GM12878 (cell line): ENCODE results near the gene ANKRD23. TPM values are rescaled to one million over a fixed set of nuclear protein-coding genes. Genes with fewer than 3 reads are reported as not detected.

Source experiments
- BMI1 ChIP-seq: fragments of 450-650 bp; IDR thresholded peaks from 2 replicates; pipeline ENCODE4 v1.6.1; 2016; ENCODE audit warnings: mild to moderate bottlenecking, moderate library complexity, borderline replicate concordance
- CBX3 ChIP-seq: fragments of 200-600 bp; sonication (generic); IDR thresholded peaks from 2 replicates; pipeline ENCODE4 v1.6.1; 2016; ENCODE audit warnings: low read depth, borderline replicate concordance
- FOXM1 ChIP-seq: IDR thresholded peaks from 2 replicates; pipeline ENCODE4 v1.6.1; 2012; ENCODE audit warnings: low read depth, mild to moderate bottlenecking, inconsistent platforms, low read length, moderate library complexity
- KAT2A ChIP-seq: conservative IDR thresholded peaks from 2 replicates; pipeline ENCODE4 v1.6.1; 2011; ENCODE audit warnings: low read depth, low read length; ENCODE audit not compliant: control insufficient read depth
- RELA ChIP-seq: fragments of 450-650 bp; IDR thresholded peaks from 2 replicates; pipeline ENCODE4 v1.8.0; 2014; ENCODE audit warnings: borderline replicate concordance; ENCODE audit not compliant: partially characterized antibody
- polyA plus RNA-seq, 11 experiments: library from polyadenylated mRNA; depleted of rRNA in 4 of 11; unstranded in 6 of 11; stranded (reverse) in 5 of 11; fragments of >200 nt; fragmentation: Nextera tagmentation in 4 of 11; fragmentation: Illumina TruSeq in 1 of 11; extraction: Ambion mirVana in 4 of 11; extraction: Trizol in 1 of 11; gene quantifications; 1 replicate in 1 of 11; 2 replicates in 10 of 11; pipeline versions ENCODE4 v1.2.1 to v1.2.3, GENCODE V29; 2011 to 2016; ENCODE audit warnings: inconsistent platforms in 2 of 11, missing spikeins in 2 of 11, low read depth in 1 of 11
- total RNA-seq, 4 experiments: library from RNA; depleted of rRNA in 3 of 4; stranded (reverse); fragments of >200 nt in 3 of 4; fragmentation: Illumina TruSeq in 1 of 4; extraction: Trizol in 1 of 4; gene quantifications; 2 replicates each; pipeline versions ENCODE4 v1.2.1 to v1.2.3, GENCODE V29; 2013 to 2021
- TF ChIP-seq, protein P1 (sequence below): IDR thresholded peaks from 2 replicates; pipeline ENCODE4 v1.6.1; 2012; ENCODE audit warnings: low read depth, low read length, improper control_type of control experiment
- TF ChIP-seq, protein P2 (sequence below): fragments of 450-650 bp; IDR thresholded peaks from 2 replicates; pipeline ENCODE4 v1.6.1; 2018; ENCODE audit warnings: borderline replicate concordance, mild to moderate bottlenecking; ENCODE audit not compliant: partially characterized antibody
- TF ChIP-seq, protein P3 (sequence below): fragments of 450-650 bp; formaldehyde crosslinking; IDR thresholded peaks from 2 replicates; pipeline ENCODE4 v1.4.0; 2020; ENCODE audit warnings: mild to moderate bottlenecking, moderate library complexity
- TF ChIP-seq, protein P4 (sequence below): fragments of 450-650 bp; IDR thresholded peaks from 2 replicates; pipeline ENCODE4 v1.6.1; 2017; ENCODE audit warnings: antibody characterized with exemption, mild to moderate bottlenecking, moderate library complexity
- TF ChIP-seq, protein P5 (sequence below): fragments of 450-650 bp; IDR thresholded peaks from 2 replicates; pipeline ENCODE4 v1.6.1; 2016; ENCODE audit warnings: mild to moderate bottlenecking
- TF ChIP-seq, protein P6 (sequence below): fragments of 450-650 bp; IDR thresholded peaks from 2 replicates; pipeline ENCODE4 v1.6.1; 2017; ENCODE audit warnings: mild to moderate bottlenecking, moderate library complexity

Gene ANKRD23
- total and polyA plus RNA-seq, 10 of the 15 experiments (the other 5 are each of a cell fraction or from before 2014, with no cell fraction given), result 0.34 to 5.3 (median 2.7) TPM

DNA sequence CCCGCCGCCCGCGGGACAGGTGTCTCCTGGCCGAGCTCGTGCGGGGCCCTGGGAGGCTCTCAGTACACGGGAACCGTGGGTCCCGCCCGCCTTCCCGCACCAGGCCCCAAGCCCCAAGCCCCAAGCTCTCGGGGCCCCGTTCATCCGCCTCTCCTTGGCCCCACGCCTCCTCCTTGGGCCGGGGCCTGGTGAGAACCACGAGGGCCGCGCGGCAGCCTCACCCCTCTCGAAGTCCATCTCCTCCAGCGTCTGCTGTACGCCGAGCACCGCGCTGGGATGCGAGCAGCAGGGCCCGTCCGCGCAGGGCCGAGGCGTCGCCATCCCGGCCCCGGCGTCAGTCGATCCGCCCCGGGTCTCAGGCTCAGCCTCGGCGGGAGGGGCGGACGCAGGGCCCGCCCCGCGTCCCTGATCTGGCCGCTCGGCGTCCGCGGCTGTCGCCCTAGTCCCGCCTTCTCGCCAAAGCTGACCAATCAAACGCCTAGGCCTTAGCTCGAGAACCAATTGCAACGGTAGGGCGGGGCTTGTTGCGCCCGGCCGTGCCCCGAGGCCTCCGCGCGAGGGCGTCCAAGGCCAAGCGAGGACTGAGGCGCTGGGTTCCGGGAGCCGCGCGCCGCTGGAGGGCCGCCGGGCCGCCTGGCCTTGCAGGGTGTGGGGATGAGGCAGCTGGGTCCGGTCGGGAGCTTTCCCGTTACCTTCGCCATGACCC lies 14.0 kb upstream of the ANKRD23 start, which contains the start of gene ANKRD39 (continued):
- TF ChIP-seq, protein P1, sequence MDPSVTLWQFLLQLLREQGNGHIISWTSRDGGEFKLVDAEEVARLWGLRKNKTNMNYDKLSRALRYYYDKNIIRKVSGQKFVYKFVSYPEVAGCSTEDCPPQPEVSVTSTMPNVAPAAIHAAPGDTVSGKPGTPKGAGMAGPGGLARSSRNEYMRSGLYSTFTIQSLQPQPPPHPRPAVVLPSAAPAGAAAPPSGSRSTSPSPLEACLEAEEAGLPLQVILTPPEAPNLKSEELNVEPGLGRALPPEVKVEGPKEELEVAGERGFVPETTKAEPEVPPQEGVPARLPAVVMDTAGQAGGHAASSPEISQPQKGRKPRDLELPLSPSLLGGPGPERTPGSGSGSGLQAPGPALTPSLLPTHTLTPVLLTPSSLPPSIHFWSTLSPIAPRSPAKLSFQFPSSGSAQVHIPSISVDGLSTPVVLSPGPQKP, result peak; percentile 45; the same call in 1 of the 2 replicates
- TF ChIP-seq, protein P2, sequence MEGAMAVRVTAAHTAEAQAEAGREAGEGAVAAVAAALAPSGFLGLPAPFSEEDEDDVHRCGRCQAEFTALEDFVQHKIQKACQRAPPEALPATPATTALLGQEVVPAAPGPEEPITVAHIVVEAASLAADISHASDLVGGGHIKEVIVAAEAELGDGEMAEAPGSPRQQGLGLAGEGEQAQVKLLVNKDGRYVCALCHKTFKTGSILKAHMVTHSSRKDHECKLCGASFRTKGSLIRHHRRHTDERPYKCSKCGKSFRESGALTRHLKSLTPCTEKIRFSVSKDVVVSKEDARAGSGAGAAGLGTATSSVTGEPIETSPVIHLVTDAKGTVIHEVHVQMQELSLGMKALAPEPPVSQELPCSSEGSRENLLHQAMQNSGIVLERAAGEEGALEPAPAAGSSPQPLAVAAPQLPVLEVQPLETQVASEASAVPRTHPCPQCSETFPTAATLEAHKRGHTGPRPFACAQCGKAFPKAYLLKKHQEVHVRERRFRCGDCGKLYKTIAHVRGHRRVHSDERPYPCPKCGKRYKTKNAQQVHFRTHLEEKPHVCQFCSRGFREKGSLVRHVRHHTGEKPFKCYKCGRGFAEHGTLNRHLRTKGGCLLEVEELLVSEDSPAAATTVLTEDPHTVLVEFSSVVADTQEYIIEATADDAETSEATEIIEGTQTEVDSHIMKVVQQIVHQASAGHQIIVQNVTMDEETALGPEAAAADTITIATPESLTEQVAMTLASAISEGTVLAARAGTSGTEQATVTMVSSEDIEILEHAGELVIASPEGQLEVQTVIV, result peak; percentile 39
- TF ChIP-seq, protein P3, sequence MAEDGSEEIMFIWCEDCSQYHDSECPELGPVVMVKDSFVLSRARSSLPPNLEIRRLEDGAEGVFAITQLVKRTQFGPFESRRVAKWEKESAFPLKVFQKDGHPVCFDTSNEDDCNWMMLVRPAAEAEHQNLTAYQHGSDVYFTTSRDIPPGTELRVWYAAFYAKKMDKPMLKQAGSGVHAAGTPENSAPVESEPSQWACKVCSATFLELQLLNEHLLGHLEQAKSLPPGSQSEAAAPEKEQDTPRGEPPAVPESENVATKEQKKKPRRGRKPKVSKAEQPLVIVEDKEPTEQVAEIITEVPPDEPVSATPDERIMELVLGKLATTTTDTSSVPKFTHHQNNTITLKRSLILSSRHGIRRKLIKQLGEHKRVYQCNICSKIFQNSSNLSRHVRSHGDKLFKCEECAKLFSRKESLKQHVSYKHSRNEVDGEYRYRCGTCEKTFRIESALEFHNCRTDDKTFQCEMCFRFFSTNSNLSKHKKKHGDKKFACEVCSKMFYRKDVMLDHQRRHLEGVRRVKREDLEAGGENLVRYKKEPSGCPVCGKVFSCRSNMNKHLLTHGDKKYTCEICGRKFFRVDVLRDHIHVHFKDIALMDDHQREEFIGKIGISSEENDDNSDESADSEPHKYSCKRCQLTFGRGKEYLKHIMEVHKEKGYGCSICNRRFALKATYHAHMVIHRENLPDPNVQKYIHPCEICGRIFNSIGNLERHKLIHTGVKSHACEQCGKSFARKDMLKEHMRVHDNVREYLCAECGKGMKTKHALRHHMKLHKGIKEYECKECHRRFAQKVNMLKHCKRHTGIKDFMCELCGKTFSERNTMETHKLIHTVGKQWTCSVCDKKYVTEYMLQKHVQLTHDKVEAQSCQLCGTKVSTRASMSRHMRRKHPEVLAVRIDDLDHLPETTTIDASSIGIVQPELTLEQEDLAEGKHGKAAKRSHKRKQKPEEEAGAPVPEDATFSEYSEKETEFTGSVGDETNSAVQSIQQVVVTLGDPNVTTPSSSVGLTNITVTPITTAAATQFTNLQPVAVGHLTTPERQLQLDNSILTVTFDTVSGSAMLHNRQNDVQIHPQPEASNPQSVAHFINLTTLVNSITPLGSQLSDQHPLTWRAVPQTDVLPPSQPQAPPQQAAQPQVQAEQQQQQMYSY, result no peak
- TF ChIP-seq, protein P4, sequence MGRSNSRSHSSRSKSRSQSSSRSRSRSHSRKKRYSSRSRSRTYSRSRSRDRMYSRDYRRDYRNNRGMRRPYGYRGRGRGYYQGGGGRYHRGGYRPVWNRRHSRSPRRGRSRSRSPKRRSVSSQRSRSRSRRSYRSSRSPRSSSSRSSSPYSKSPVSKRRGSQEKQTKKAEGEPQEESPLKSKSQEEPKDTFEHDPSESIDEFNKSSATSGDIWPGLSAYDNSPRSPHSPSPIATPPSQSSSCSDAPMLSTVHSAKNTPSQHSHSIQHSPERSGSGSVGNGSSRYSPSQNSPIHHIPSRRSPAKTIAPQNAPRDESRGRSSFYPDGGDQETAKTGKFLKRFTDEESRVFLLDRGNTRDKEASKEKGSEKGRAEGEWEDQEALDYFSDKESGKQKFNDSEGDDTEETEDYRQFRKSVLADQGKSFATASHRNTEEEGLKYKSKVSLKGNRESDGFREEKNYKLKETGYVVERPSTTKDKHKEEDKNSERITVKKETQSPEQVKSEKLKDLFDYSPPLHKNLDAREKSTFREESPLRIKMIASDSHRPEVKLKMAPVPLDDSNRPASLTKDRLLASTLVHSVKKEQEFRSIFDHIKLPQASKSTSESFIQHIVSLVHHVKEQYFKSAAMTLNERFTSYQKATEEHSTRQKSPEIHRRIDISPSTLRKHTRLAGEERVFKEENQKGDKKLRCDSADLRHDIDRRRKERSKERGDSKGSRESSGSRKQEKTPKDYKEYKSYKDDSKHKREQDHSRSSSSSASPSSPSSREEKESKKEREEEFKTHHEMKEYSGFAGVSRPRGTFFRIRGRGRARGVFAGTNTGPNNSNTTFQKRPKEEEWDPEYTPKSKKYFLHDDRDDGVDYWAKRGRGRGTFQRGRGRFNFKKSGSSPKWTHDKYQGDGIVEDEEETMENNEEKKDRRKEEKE, result no peak
- TF ChIP-seq, protein P5, sequence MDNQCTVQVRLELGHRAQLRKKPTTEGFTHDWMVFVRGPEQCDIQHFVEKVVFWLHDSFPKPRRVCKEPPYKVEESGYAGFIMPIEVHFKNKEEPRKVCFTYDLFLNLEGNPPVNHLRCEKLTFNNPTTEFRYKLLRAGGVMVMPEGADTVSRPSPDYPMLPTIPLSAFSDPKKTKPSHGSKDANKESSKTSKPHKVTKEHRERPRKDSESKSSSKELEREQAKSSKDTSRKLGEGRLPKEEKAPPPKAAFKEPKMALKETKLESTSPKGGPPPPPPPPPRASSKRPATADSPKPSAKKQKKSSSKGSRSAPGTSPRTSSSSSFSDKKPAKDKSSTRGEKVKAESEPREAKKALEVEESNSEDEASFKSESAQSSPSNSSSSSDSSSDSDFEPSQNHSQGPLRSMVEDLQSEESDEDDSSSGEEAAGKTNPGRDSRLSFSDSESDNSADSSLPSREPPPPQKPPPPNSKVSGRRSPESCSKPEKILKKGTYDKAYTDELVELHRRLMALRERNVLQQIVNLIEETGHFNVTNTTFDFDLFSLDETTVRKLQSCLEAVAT, result no peak
- TF ChIP-seq KAT2A (no peak), FOXM1 (peak; percentile 44; the same call in 1 of the 2 replicates), RELA (peak; percentile 11), BMI1 (no peak), CBX3 (no peak)
- TF ChIP-seq, protein P6, sequence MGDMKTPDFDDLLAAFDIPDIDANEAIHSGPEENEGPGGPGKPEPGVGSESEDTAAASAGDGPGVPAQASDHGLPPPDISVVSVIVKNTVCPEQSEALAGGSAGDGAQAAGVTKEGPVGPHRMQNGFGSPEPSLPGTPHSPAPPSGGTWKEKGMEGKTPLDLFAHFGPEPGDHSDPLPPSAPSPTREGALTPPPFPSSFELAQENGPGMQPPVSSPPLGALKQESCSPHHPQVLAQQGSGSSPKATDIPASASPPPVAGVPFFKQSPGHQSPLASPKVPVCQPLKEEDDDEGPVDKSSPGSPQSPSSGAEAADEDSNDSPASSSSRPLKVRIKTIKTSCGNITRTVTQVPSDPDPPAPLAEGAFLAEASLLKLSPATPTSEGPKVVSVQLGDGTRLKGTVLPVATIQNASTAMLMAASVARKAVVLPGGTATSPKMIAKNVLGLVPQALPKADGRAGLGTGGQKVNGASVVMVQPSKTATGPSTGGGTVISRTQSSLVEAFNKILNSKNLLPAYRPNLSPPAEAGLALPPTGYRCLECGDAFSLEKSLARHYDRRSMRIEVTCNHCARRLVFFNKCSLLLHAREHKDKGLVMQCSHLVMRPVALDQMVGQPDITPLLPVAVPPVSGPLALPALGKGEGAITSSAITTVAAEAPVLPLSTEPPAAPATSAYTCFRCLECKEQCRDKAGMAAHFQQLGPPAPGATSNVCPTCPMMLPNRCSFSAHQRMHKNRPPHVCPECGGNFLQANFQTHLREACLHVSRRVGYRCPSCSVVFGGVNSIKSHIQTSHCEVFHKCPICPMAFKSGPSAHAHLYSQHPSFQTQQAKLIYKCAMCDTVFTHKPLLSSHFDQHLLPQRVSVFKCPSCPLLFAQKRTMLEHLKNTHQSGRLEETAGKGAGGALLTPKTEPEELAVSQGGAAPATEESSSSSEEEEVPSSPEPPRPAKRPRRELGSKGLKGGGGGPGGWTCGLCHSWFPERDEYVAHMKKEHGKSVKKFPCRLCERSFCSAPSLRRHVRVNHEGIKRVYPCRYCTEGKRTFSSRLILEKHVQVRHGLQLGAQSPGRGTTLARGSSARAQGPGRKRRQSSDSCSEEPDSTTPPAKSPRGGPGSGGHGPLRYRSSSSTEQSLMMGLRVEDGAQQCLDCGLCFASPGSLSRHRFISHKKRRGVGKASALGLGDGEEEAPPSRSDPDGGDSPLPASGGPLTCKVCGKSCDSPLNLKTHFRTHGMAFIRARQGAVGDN, result peak; percentile 93
